IMR-90 (cell line): ENCODE measurements around the gene PSMD8. TPM values are rescaled to one million over a fixed set of nuclear protein-coding genes. Genes with fewer than 3 reads are reported as not detected.

Experiments
- ATAC-seq: fragments of 200-7000 bp; cut with Tn5 transposase; 2 replicates; pipeline ENCODE4 v1.9.1; 2020; ENCODE audit warnings: low read depth, mild to moderate bottlenecking, moderate library complexity
- BruUV-seq: library from RNA; stranded (reverse); fragments of 400-500 nt; replicated peaks from 2 replicates; lab custom pipeline; 2021; lab: Mats Ljungman, UMichigan
- CTCF ChIA-PET: fragments of 300-600 bp; formaldehyde crosslinking; extraction: SDS; loops from one replicate; lab custom pipeline; 2021; ENCODE audit warnings: antibody characterized with exemption; lab: Yijun Ruan, JAX
- POLR2A ChIA-PET: fragments of 300-600 bp; sonication (Branson Sonifier 250); formaldehyde crosslinking; loops from one replicate; lab custom pipeline; 2022; ENCODE audit warnings: antibody characterized with exemption; ENCODE audit not compliant: unreplicated experiment; lab: Charles Lee
- DNase-seq: peaks from one replicate; pipeline ENCODE4 v3.0.0; 2013
- H2AFZ ChIP-seq: replicated peaks from 2 replicates; pipeline ENCODE3; 2013; ENCODE audit warnings: low read length, mild to moderate bottlenecking; ENCODE audit not compliant: poor library complexity
- H2AK5ac ChIP-seq: 2 replicates; pipeline ENCODE4 v1.6.1; 2013; ENCODE audit warnings: low read depth, low read length, inconsistent platforms
- H2AK9ac ChIP-seq: replicated peaks from 2 replicates; pipeline ENCODE3; 2013; ENCODE audit warnings: mild to moderate bottlenecking, low read depth, low read length, moderate library complexity; ENCODE audit not compliant: poor library complexity
- H2BK120ac ChIP-seq: 2 replicates; pipeline ENCODE4 v1.6.1; 2013; ENCODE audit warnings: low read depth, low read length, inconsistent platforms
- H2BK15ac ChIP-seq: 3 replicates; pipeline ENCODE4 v1.6.1; 2013; ENCODE audit warnings: low read depth, low read length, inconsistent platforms
- H2BK20ac ChIP-seq: 2 replicates; pipeline ENCODE4 v1.6.1; 2013; ENCODE audit warnings: low read depth, mild to moderate bottlenecking, inconsistent platforms, low read length, moderate library complexity
- H2BK5ac ChIP-seq: 2 replicates; pipeline ENCODE4 v1.6.1; 2013; ENCODE audit warnings: mild to moderate bottlenecking, low read depth, low read length, inconsistent platforms; ENCODE audit not compliant: poor library complexity, severe bottlenecking
- H3K14ac ChIP-seq: replicated peaks from 2 replicates; pipeline ENCODE4 v1.6.1; 2013; ENCODE audit warnings: low read depth, low read length, inconsistent platforms
- H3K18ac ChIP-seq: 2 replicates; pipeline ENCODE4 v1.6.1; 2013; ENCODE audit warnings: low read depth, low read length, control low read depth
- H3K23ac ChIP-seq: 2 replicates; pipeline ENCODE4 v1.6.1; 2013; ENCODE audit warnings: low read depth, low read length, inconsistent platforms
- H3K27ac ChIP-seq: 2 replicates; pipeline ENCODE4 v1.5.1; 2013; ENCODE audit warnings: mild to moderate bottlenecking, control low read depth, low read length; ENCODE audit not compliant: insufficient read depth
- H3K27me3 ChIP-seq: 2 replicates; pipeline ENCODE4 v1.6.1; 2013; ENCODE audit warnings: low read length; ENCODE audit not compliant: control insufficient read depth, insufficient read depth
- H3K36me3 ChIP-seq: 2 replicates; pipeline ENCODE4 v1.6.1; 2013; ENCODE audit warnings: low read length, mixed read lengths; ENCODE audit not compliant: control insufficient read depth, insufficient read depth
- H3K4ac ChIP-seq: 2 replicates; pipeline ENCODE4 v1.6.1; 2013; ENCODE audit warnings: low read depth, low read length, inconsistent platforms
- H3K4me1 ChIP-seq: 2 replicates; pipeline ENCODE4 v1.6.1; 2013; ENCODE audit warnings: low read length, mixed read lengths; ENCODE audit not compliant: control insufficient read depth, insufficient read depth
- H3K4me2 ChIP-seq: 2 replicates; pipeline ENCODE4 v1.6.1; 2013; ENCODE audit warnings: low read depth, mild to moderate bottlenecking, control low read depth, low read length, moderate library complexity
- H3K4me3 ChIP-seq: 2 replicates; pipeline ENCODE4 v1.5.1; 2013; ENCODE audit warnings: low read depth, mild to moderate bottlenecking, control low read depth, low read length, moderate library complexity; ENCODE audit not compliant: insufficient read depth
- H3K56ac ChIP-seq: 2 replicates; pipeline ENCODE4 v1.6.1; 2013; ENCODE audit warnings: low read length, inconsistent platforms; ENCODE audit not compliant: insufficient read depth; ENCODE audit errors: extremely low read depth
- H3K79me1 ChIP-seq, 2 experiments: 2 replicates each; pipeline ENCODE4 v1.6.1; 2013; ENCODE audit warnings: low read length in 2 of 2, inconsistent platforms in 1 of 2, low read depth in 1 of 2
- H3K9ac ChIP-seq: 2 replicates; pipeline ENCODE4 v1.6.1; 2013; ENCODE audit warnings: low read depth, low read length, control low read depth
- H3K9me1 ChIP-seq: 2 replicates; pipeline ENCODE4 v1.6.1; 2013; ENCODE audit warnings: low read length, inconsistent platforms; ENCODE audit not compliant: insufficient read depth
- H3K9me3 ChIP-seq: 2 replicates; pipeline ENCODE4 v1.6.1; 2013; ENCODE audit warnings: low read length; ENCODE audit not compliant: control insufficient read depth, insufficient read depth
- H4K20me1 ChIP-seq: 2 replicates; pipeline ENCODE4 v1.6.1; 2013; ENCODE audit warnings: low read length, inconsistent platforms; ENCODE audit not compliant: insufficient read depth
- H4K5ac ChIP-seq: 2 replicates; pipeline ENCODE4 v1.6.1; 2013; ENCODE audit warnings: mild to moderate bottlenecking, low read depth, low read length, control low read depth
- H4K8ac ChIP-seq, 2 experiments: 2 replicates each; pipeline ENCODE4 v1.6.1; 2013; ENCODE audit warnings: low read depth in 2 of 2, low read length in 2 of 2, control low read depth in 1 of 2, inconsistent platforms in 1 of 2
- H4K91ac ChIP-seq: 2 replicates; pipeline ENCODE4 v1.6.1; 2013; ENCODE audit warnings: low read depth, low read length, inconsistent platforms; ENCODE audit not compliant: insufficient read depth
- BHLHE40 ChIP-seq: fragments of 150-350 bp; IDR thresholded peaks from 2 replicates; pipeline ENCODE4 v1.6.1; 2016; ENCODE audit warnings: mild to moderate bottlenecking, low read depth, low read length
- CEBPB ChIP-seq: IDR thresholded peaks from 2 replicates; pipeline ENCODE4 v1.6.1; 2012; ENCODE audit warnings: low read depth, low read length, improper control_type of control experiment
- CHD1 ChIP-seq: IDR thresholded peaks from 2 replicates; pipeline ENCODE4 v1.6.1; 2012; ENCODE audit warnings: low read depth, low read length, improper control_type of control experiment
- FOS ChIP-seq: fragments of 150-350 bp; IDR thresholded peaks from 2 replicates; pipeline ENCODE4 v1.6.1; 2016; ENCODE audit warnings: low read depth, low read length
- MAFK ChIP-seq: IDR thresholded peaks from 2 replicates; pipeline ENCODE4 v1.6.1; 2012; ENCODE audit warnings: low read depth, low read length, improper control_type of control experiment
- MAZ ChIP-seq: IDR thresholded peaks from 2 replicates; pipeline ENCODE4 v1.6.1; 2012; ENCODE audit warnings: low read depth, mild to moderate bottlenecking, low read length, improper control_type of control experiment, moderate library complexity, borderline replicate concordance
- MXI1 ChIP-seq: IDR thresholded peaks from 2 replicates; pipeline ENCODE4 v1.6.1; 2012; ENCODE audit warnings: low read depth, mild to moderate bottlenecking, low read length, moderate library complexity, borderline replicate concordance
- NFE2L2 ChIP-seq: fragments of 150-350 bp; IDR thresholded peaks from 2 replicates; pipeline ENCODE4 v1.6.1; 2016; ENCODE audit warnings: low read depth, mild to moderate bottlenecking, low read length
- POLR2A ChIP-seq: IDR thresholded peaks from 2 replicates; pipeline ENCODE4 v1.6.1; 2012; ENCODE audit warnings: mild to moderate bottlenecking, low read depth, low read length
- RAD21 ChIP-seq: IDR thresholded peaks from 2 replicates; pipeline ENCODE4 v1.6.1; 2012; ENCODE audit warnings: low read length, improper control_type of control experiment
- RCOR1 ChIP-seq: IDR thresholded peaks from 2 replicates; pipeline ENCODE4 v1.6.1; 2012; ENCODE audit warnings: mild to moderate bottlenecking, low read length, improper control_type of control experiment; ENCODE audit not compliant: insufficient replicate concordance
- RFX5 ChIP-seq: IDR thresholded peaks from 2 replicates; pipeline ENCODE4 v1.8.0; 2012; ENCODE audit warnings: low read depth, mild to moderate bottlenecking, low read length, moderate library complexity
- SMC3 ChIP-seq: fragments of 150-350 bp; IDR thresholded peaks from 2 replicates; pipeline ENCODE4 v1.6.1; 2016; ENCODE audit warnings: low read depth, mild to moderate bottlenecking, antibody characterized with exemption, low read length, moderate library complexity
- WGBS, 2 experiments: methylation state at CpG; one replicate each; pipeline versions ENCODE4 v1.1.5 to v1.1.7; 2013; ENCODE audit warnings: missing lambda C conversion rate in 2 of 2; ENCODE audit not compliant: insufficient read length in 1 of 2; ENCODE audit errors: extremely low coverage in 2 of 2; 5-methylcytosine and 5-hydroxymethylcytosine counted together
- dilution Hi-C: fragments of 300-500 bp; cut with HindIII; formaldehyde crosslinking; loops from one replicate; pipeline ENCODE4 v1.14.3; 2018; ENCODE audit warnings: low sequenced_read_pairs; ENCODE audit not compliant: unreplicated experiment
- in situ Hi-C: fragments of 300-500 bp; cut with MboI; formaldehyde crosslinking; loops from 3 replicates; pipeline ENCODE4 v1.14.3; 2019; ENCODE audit warnings: low sequenced_read_pairs, inconsistent platforms, mixed read lengths
- intact Hi-C: fragments of 100-400 bp; cut with micrococcal nuclease; formaldehyde crosslinking; loops from 2 replicates; pipeline ENCODE4 v1.10.0; 2022
- polyA plus RNA-seq, 3 experiments: library from polyadenylated mRNA; depleted of rRNA; stranded (reverse); fragments of >200 nt; gene quantifications; 2 replicates each; pipeline ENCODE4 v1.2.3, GENCODE V29; 2012; ENCODE audit warnings: low replicate concordance in 1 of 3
- total RNA-seq: library from RNA; depleted of rRNA; stranded (reverse); fragments of >200 nt; gene quantifications from 2 replicates; pipeline ENCODE4 v1.2.3, GENCODE V29; 2012
- TF ChIP-seq, protein P1 (sequence below): conservative IDR thresholded peaks from 2 replicates; pipeline ENCODE4 v1.5.1; 2012; ENCODE audit warnings: mild to moderate bottlenecking, low read depth, low read length, improper control_type of control experiment
- TF ChIP-seq, protein P2 (sequence below): fragments of 150-350 bp; IDR thresholded peaks from 2 replicates; pipeline ENCODE4 v1.6.1; 2016; ENCODE audit warnings: low read depth, mild to moderate bottlenecking, low read length, moderate library complexity, borderline replicate concordance
- TF ChIP-seq, protein P3 (sequence below): fragments of 150-350 bp; IDR thresholded peaks from 2 replicates; pipeline ENCODE4 v1.6.1; 2017; ENCODE audit warnings: mild to moderate bottlenecking, antibody characterized with exemption, low read length, low read depth

The PSMD8 gene
- total and polyA plus RNA-seq, 2 of the 4 experiments (the other 2 are of a cell fraction), result 475 to 644 TPM

DNA sequence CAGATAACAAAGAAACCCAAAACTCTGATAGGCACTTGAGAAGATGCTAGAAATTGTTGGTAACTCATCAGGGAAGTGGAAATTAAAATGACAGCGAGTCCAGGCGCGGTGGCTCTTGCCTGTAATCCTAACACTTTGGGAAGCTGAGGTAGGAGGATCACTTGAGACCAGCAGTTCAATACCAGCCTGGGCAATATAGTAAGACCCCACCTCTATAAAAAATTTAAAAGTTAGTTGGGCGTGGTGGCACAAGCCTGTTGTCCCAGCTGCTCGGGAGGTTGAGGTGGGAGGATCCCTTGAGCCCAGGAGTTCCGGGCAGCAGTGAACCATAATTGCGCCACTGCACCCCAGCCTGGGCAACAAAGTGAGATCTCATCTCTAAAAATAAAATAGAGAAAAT lies 56.6 kb downstream of the PSMD8 start:
- Histone ChIP-seq H4K8ac (no peak overlapping the region), H3K9me3 (no peaks in the 10 kb centered on the region), H2BK120ac (no peak overlapping the region), H4K91ac (no peak overlapping the region), H2AK5ac (no peak overlapping the region), H2BK15ac (no peak overlapping the region), H2BK5ac (no peak overlapping the region), H3K27me3 (peaks cover 35% of the 10 kb centered on the region), H3K56ac (no peak overlapping the region), H3K4me3 (no peak overlapping the region), H4K20me1 (no peaks in the 10 kb centered on the region), H2AK9ac (no peak overlapping the region), H3K9me1 (no peaks in the 10 kb centered on the region), H2AFZ (no peak overlapping the region), H3K4me1 (no peaks in the 10 kb centered on the region), H3K18ac (no peak overlapping the region), H3K4ac (no peak overlapping the region), H3K36me3 (no peaks in the 10 kb centered on the region), H3K79me1 (no peaks in the 10 kb centered on the region), H3K27ac (no peak overlapping the region), H3K9ac (no peak overlapping the region), H3K23ac (no peak overlapping the region), H3K14ac (no peak overlapping the region), H2BK20ac (no peak overlapping the region), H4K5ac (no peak overlapping the region), H3K4me2 (no peak overlapping the region)
- CTCF ChIA-PET, result no interaction called here
- no CpG with 5 or more reads among the region's 7 CpGs for WGBS, 2 experiments
- no peak for DNase-seq
- dilution Hi-C loops (no loop called here), in situ Hi-C loops (no loop called here), intact Hi-C loops (no loop called here)
- no TSS peak for BruUV-seq
- POLR2A ChIA-PET, result no interaction called here
- TF ChIP-seq, protein P1, sequence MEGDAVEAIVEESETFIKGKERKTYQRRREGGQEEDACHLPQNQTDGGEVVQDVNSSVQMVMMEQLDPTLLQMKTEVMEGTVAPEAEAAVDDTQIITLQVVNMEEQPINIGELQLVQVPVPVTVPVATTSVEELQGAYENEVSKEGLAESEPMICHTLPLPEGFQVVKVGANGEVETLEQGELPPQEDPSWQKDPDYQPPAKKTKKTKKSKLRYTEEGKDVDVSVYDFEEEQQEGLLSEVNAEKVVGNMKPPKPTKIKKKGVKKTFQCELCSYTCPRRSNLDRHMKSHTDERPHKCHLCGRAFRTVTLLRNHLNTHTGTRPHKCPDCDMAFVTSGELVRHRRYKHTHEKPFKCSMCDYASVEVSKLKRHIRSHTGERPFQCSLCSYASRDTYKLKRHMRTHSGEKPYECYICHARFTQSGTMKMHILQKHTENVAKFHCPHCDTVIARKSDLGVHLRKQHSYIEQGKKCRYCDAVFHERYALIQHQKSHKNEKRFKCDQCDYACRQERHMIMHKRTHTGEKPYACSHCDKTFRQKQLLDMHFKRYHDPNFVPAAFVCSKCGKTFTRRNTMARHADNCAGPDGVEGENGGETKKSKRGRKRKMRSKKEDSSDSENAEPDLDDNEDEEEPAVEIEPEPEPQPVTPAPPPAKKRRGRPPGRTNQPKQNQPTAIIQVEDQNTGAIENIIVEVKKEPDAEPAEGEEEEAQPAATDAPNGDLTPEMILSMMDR, result no peak
- TF ChIP-seq MXI1 (no peak), SMC3 (no peak), RAD21 (no peak), POLR2A (no peak), NFE2L2 (no peak), MAFK (no peak), CEBPB (no peak), RCOR1 (no peak), MAZ (no peak), CHD1 (no peak), FOS (no peak), RFX5 (no peak), BHLHE40 (no peak)
- TF ChIP-seq, protein P2, sequence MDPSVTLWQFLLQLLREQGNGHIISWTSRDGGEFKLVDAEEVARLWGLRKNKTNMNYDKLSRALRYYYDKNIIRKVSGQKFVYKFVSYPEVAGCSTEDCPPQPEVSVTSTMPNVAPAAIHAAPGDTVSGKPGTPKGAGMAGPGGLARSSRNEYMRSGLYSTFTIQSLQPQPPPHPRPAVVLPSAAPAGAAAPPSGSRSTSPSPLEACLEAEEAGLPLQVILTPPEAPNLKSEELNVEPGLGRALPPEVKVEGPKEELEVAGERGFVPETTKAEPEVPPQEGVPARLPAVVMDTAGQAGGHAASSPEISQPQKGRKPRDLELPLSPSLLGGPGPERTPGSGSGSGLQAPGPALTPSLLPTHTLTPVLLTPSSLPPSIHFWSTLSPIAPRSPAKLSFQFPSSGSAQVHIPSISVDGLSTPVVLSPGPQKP, result no peak
- TF ChIP-seq, protein P3, sequence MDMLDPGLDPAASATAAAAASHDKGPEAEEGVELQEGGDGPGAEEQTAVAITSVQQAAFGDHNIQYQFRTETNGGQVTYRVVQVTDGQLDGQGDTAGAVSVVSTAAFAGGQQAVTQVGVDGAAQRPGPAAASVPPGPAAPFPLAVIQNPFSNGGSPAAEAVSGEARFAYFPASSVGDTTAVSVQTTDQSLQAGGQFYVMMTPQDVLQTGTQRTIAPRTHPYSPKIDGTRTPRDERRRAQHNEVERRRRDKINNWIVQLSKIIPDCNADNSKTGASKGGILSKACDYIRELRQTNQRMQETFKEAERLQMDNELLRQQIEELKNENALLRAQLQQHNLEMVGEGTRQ, result no peak
- ATAC-seq, result no peak
